BJ (cell line): ENCODE results near the gene ECHDC1. TPM values are rescaled to one million over a fixed set of nuclear protein-coding genes. Genes with fewer than 3 reads are reported as not detected.

Source experiments
- CTCF ChIA-PET: fragments of 350-600 bp; formaldehyde crosslinking; extraction: SDS; loops from one replicate; lab custom pipeline; 2021; ENCODE audit warnings: antibody characterized with exemption, inconsistent platforms; lab: Yijun Ruan, JAX
- POLR2A ChIA-PET: fragments of 300-600 bp; sonication (Branson Sonifier 250); formaldehyde crosslinking; extraction: SDS; loops from one replicate; lab custom pipeline; 2021; ENCODE audit warnings: antibody characterized with exemption; lab: Charles Lee
- DNase-seq: peaks from one replicate; pipeline ENCODE4 v3.0.0-alpha.2; 2011; ENCODE audit warnings: low read depth
- H3K27me3 ChIP-seq: 2 replicates; pipeline ENCODE4 v1.6.0; 2011; ENCODE audit warnings: low read length; ENCODE audit not compliant: control insufficient read depth, insufficient read depth
- H3K36me3 ChIP-seq: 2 replicates; pipeline ENCODE4 v1.5.1; 2011; ENCODE audit warnings: low read length; ENCODE audit not compliant: control insufficient read depth, insufficient read depth
- H3K4me3 ChIP-seq: 2 replicates; pipeline ENCODE4 v1.5.1; 2011; ENCODE audit warnings: low read depth, mild to moderate bottlenecking, control low read depth, low read length
- CTCF ChIP-seq: IDR thresholded peaks from 2 replicates; pipeline ENCODE4 v1.5.1; 2011; ENCODE audit warnings: low read depth, mild to moderate bottlenecking, control low read depth, inconsistent platforms, low read length, moderate library complexity; ENCODE audit not compliant: insufficient read depth
- polyA plus RNA-seq: library from polyadenylated mRNA; depleted of rRNA; stranded (reverse); fragments of >200 nt; gene quantifications from 2 replicates; pipeline ENCODE4 v1.2.3, GENCODE V29; 2011

The ECHDC1 gene
- polyA plus RNA-seq, 1 experiment: 21.5 TPM

- H3K36me3 ChIP-seq: no peaks in the 10 kb centered on the region; the same call in 1 of the 2 replicates
- CTCF ChIA-PET: interaction anchor here (1.5 to 2.6 kb wide), 2 partner anchors 230 to 233 kb away, joined by 3 to 7 read pairs; no protein-coding TSS in a partner anchor
- no peak for TF ChIP-seq CTCF
- no peak overlapping the region for H3K4me3 ChIP-seq
- POLR2A ChIA-PET: no interaction called here
- no peak for DNase-seq
- H3K27me3 ChIP-seq: no peaks in the 10 kb centered on the region
These were observed 37.7 kb downstream of the ECHDC1 start for GRCh38 chr6:127305741-127306140.

GRCh38 chr6:127303917-127304316 is 39.5 kb downstream of the ECHDC1 start:
- POLR2A ChIA-PET: no interaction called here
- TF ChIP-seq CTCF: no peak

GRCh38 chr6:127302728-127303660 is 40.4 kb downstream of the ECHDC1 start:
- TF ChIP-seq CTCF: peak; percentile 62
- Histone ChIP-seq H3K4me3 (no peak overlapping the region), H3K27me3 (no peaks in the 10 kb centered on the region), H3K36me3 (no peaks in the 10 kb centered on the region; the same call in 1 of the 2 replicates)
- ChIA-PET CTCF (interaction anchor here (0.6 to 5.9 kb wide), 16 partner anchors 9 to 397 kb away, joined by 3 to 51 read pairs (median 4); partner anchors contain the start of genes KIAA0408 and MTCL3), POLR2A (no interaction called here)
- no peak for DNase-seq

More at GRCh38 chr6:127303917-127304316, 39.5 kb downstream of the ECHDC1 start:
- Histone ChIP-seq H3K27me3 (no peaks in the 10 kb centered on the region), H3K4me3 (no peak overlapping the region), H3K36me3 (no peaks in the 10 kb centered on the region; the same call in 1 of the 2 replicates)
- no peak for DNase-seq
- CTCF ChIA-PET: interaction anchor here (0.6 to 5.9 kb wide), 15 partner anchors 9 to 396 kb away, joined by 3 to 51 read pairs (median 5); partner anchors contain the start of gene KIAA0408

- H3K4me3 ChIP-seq: no peak overlapping the region
- no peak for TF ChIP-seq CTCF
- CTCF ChIA-PET: interaction anchor here (1.2 to 5.9 kb wide), 7 partner anchors 9 to 246 kb away, joined by 3 to 51 read pairs (median 5); no protein-coding TSS in a partner anchor
- DNase-seq: no peak
- POLR2A ChIA-PET: no interaction called here
- no peaks in the 10 kb centered on the region for H3K27me3 ChIP-seq
- H3K36me3 ChIP-seq: no peaks in the 10 kb centered on the region; the same call in 1 of the 2 replicates
These were observed 42.2 kb downstream of the ECHDC1 start for GRCh38 chr6:127301199-127301700.

GRCh38 chr6:127300411-127300810 is 43.0 kb downstream of the ECHDC1 start:
- ChIA-PET CTCF (interaction anchor here (0.9 to 5.9 kb wide), 8 partner anchors 8 to 238 kb away, joined by 3 to 51 read pairs (median 4); partner anchors contain the start of gene RNF146), POLR2A (no interaction called here)
- TF ChIP-seq CTCF: no peak
- Histone ChIP-seq H3K27me3 (no peaks in the 10 kb centered on the region), H3K36me3 (no peaks in the 10 kb centered on the region), H3K4me3 (no peak overlapping the region)
- DNase-seq: peak; percentile 74
